ENCODE data around the gene MSLN. TPM values are rescaled to one million over a fixed set of nuclear protein-coding genes. Genes with fewer than 3 reads are reported as not detected.

Gene MSLN
- total RNA-seq, 1 donor: under 0.01 TPM

DNA sequence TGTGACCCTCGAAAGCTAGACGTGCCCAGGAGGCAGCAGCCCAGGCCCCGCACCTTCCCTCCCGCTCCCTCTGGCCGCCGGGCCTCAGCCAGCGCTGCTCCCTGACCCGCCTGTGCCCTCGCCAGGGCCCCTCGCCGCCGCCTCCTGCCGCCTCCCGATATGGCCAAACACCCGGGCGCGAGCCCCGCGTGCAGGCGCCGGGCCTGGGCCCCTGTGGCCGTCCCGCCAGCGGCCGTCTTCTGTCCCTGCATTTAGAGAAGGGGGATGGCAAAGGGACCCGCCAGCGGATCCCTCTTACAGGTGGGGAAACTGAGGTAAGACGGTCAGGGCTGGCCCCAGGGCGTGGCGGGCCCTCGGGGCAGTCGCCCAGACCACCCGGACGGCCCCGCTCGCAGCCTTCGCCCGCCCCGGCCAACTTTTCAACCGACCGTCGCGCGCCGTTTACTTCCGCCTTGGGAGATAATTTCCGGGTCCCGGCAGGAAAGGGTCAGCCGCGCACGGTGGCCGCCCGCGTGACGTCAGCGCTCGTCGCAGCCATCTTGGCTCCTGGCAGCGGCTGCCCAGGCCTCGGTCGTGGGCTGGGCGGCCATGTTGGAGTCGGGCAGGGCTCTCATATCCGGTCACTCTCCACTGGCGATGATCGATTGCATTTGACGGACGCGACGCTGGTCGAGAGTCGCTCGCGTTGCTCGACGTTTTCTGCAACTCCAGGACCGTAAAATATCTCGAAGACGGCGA lies 47.0 kb downstream of the MSLN start:
- TF ChIP-seq, protein P1, sequence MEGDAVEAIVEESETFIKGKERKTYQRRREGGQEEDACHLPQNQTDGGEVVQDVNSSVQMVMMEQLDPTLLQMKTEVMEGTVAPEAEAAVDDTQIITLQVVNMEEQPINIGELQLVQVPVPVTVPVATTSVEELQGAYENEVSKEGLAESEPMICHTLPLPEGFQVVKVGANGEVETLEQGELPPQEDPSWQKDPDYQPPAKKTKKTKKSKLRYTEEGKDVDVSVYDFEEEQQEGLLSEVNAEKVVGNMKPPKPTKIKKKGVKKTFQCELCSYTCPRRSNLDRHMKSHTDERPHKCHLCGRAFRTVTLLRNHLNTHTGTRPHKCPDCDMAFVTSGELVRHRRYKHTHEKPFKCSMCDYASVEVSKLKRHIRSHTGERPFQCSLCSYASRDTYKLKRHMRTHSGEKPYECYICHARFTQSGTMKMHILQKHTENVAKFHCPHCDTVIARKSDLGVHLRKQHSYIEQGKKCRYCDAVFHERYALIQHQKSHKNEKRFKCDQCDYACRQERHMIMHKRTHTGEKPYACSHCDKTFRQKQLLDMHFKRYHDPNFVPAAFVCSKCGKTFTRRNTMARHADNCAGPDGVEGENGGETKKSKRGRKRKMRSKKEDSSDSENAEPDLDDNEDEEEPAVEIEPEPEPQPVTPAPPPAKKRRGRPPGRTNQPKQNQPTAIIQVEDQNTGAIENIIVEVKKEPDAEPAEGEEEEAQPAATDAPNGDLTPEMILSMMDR (IDR thresholded peaks at IDR 0.05; ENCODE audit: extremely low read depth, low read depth, low read length): no peak

DNA sequence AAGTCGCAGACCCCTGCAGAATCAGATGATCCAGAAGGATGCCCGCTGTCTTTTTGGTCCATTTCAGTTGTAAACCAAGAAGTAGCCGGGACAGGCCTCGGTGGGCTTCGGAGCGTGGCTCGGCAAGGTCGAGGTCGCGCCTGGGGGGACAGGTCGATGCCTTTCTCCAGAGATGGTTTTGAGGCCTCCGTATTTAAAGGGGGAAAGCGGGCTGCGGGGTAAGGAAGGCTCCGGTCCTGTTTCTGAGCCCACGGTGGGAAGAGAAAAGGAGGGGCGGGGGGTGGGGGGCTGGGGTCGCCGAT lies 47.5 kb downstream of the MSLN start:
- H3K4me3 ChIP-seq (ENCODE audit: insufficient read depth, low read length): peak overlapping the region; percentile 89
- peaks cover 4% of the 10 kb centered on the region for H3K79me2 ChIP-seq (ENCODE audit: insufficient read depth, low read length)
- peaks cover 8% of the 10 kb centered on the region for H3K27me3 ChIP-seq (ENCODE audit: insufficient read depth, low read length)
- H3K4me2 ChIP-seq (ENCODE audit: insufficient read depth, low read length): peak overlapping the region; percentile 89
- H3K27ac ChIP-seq (ENCODE audit: low read depth, low read length): no peak overlapping the region
- TF ChIP-seq, protein P1 (IDR thresholded peaks at IDR 0.05; ENCODE audit: extremely low read depth, low read depth, low read length): no peak
- H2AFZ ChIP-seq (ENCODE audit: low read length): peak overlapping the region; percentile 98
- H3K4me1 ChIP-seq (ENCODE audit: insufficient read depth, low read length): peaks cover 6% of the 10 kb centered on the region
- DNase-seq (ENCODE audit: insufficient read length, low spot score, missing footprints): no peak
- no peaks in the 10 kb centered on the region for H4K20me1 ChIP-seq (ENCODE audit: insufficient read depth, low read length)
- no peaks in the 10 kb centered on the region for H3K9me3 ChIP-seq (ENCODE audit: low read depth, low read length)
- no peaks in the 10 kb centered on the region for H3K36me3 ChIP-seq (ENCODE audit: insufficient read depth, low read length)

More for the DNA sequence above, 47.0 kb downstream of the MSLN start:
- peak; percentile 100 for DNase-seq (ENCODE audit: insufficient read length, low spot score, missing footprints)
- no peaks in the 10 kb centered on the region for H4K20me1 ChIP-seq (ENCODE audit: insufficient read depth, low read length)
- peak overlapping the region; percentile 98 for H2AFZ ChIP-seq (ENCODE audit: low read length)
- H3K9me3 ChIP-seq (ENCODE audit: low read depth, low read length): no peaks in the 10 kb centered on the region
- peaks cover 8% of the 10 kb centered on the region for H3K27me3 ChIP-seq (ENCODE audit: insufficient read depth, low read length)
- H3K4me1 ChIP-seq (ENCODE audit: insufficient read depth, low read length): peaks cover 6% of the 10 kb centered on the region
- peak overlapping the region; percentile 89 for H3K4me2 ChIP-seq (ENCODE audit: insufficient read depth, low read length)
- peaks cover 4% of the 10 kb centered on the region for H3K79me2 ChIP-seq (ENCODE audit: insufficient read depth, low read length)
- H3K4me3 ChIP-seq (ENCODE audit: insufficient read depth, low read length): peak overlapping the region; percentile 89
- H3K27ac ChIP-seq (ENCODE audit: low read depth, low read length): peak overlapping the region; percentile 82
- no peaks in the 10 kb centered on the region for H3K36me3 ChIP-seq (ENCODE audit: insufficient read depth, low read length)

DNA sequence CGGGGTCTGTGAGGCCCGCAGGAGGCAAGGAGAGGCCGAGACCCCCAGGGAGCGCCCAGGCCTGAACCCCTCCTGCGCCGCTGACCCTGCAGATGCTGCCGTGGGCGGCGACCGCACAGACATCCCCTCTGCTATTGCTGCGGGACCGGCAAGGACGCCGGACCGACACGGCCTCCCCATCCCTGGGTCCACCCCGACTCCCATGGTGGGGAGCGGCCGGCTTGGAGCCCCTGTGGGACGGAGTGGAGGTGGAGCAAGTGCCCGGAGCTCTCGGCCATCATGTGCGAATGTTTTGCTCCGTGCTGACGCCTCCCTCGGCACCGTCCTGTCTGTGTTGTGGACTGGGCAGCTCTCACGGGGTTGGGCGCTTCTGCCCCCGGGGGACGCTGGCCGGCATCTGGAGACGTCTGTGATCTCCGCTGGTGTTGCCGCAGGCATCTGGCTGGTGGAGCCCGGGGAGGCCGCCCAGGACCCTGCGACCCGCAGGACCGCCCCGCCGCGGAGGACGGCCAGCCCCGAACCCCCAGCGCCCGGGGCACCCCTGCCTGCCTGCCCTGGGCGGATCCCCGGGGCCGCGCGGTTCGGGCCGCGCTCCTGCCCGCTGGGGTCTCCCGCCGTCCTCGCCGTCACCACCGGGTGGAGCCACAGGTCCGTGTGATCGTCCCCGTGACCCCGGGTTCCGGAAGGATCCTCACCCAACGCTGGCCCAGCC lies 52.8 kb downstream of the MSLN start:
- peak; percentile 94 for DNase-seq (ENCODE audit: insufficient read length, low spot score, missing footprints)
- no peak overlapping the region for H2AFZ ChIP-seq (ENCODE audit: low read length)
- H3K27me3 ChIP-seq (ENCODE audit: insufficient read depth, low read length): peaks cover 38% of the 10 kb centered on the region
- H3K79me2 ChIP-seq (ENCODE audit: insufficient read depth, low read length): no peaks in the 10 kb centered on the region
- TF ChIP-seq, protein P1 (IDR thresholded peaks at IDR 0.05; ENCODE audit: extremely low read depth, low read depth, low read length): peak; percentile 37
- no peaks in the 10 kb centered on the region for H3K9me3 ChIP-seq (ENCODE audit: low read depth, low read length)
- no peak overlapping the region for H3K27ac ChIP-seq (ENCODE audit: low read depth, low read length)
- H3K4me3 ChIP-seq (ENCODE audit: insufficient read depth, low read length): peak overlapping the region; percentile 30
- H3K4me2 ChIP-seq (ENCODE audit: insufficient read depth, low read length): peak overlapping the region; percentile 43
- no peaks in the 10 kb centered on the region for H3K36me3 ChIP-seq (ENCODE audit: insufficient read depth, low read length)
- H4K20me1 ChIP-seq (ENCODE audit: insufficient read depth, low read length): no peaks in the 10 kb centered on the region
- peaks cover 2% of the 10 kb centered on the region for H3K4me1 ChIP-seq (ENCODE audit: insufficient read depth, low read length)

DNA sequence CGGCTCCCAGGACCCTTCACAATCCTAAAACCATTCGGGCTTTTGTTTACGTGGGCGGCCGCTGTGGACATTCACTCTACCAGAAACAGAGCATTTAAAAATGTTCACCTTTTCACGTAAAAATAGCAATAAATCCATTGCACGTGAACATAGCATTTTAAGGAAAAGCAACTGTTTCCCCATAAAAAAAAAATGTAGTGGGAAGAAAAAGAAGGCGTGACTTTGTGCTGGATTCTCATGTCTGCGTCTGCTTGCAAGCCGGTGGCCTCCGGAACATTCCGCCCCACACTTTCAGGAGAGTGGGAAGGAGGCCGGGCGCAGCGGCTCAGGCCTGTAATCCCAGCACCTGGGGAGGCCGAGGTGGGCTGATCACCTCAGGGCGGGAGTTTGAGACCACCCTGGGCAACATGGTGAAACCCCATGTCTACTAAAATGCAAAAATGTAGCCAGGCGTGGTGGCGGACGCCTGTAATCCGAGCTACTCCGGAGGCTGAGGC lies 53.4 kb downstream of the MSLN start:
- Histone ChIP-seq H3K36me3 (ENCODE audit: insufficient read depth, low read length) (no peaks in the 10 kb centered on the region), H4K20me1 (ENCODE audit: insufficient read depth, low read length) (no peaks in the 10 kb centered on the region), H3K79me2 (ENCODE audit: insufficient read depth, low read length) (no peaks in the 10 kb centered on the region), H3K27ac (ENCODE audit: low read depth, low read length) (no peak overlapping the region), H3K4me3 (ENCODE audit: insufficient read depth, low read length) (peak overlapping the region; percentile 30), H3K9me3 (ENCODE audit: low read depth, low read length) (no peaks in the 10 kb centered on the region), H2AFZ (ENCODE audit: low read length) (no peak overlapping the region), H3K27me3 (ENCODE audit: insufficient read depth, low read length) (peaks cover 42% of the 10 kb centered on the region), H3K4me2 (ENCODE audit: insufficient read depth, low read length) (peak overlapping the region; percentile 43), H3K4me1 (ENCODE audit: insufficient read depth, low read length) (no peaks in the 10 kb centered on the region)
- TF ChIP-seq, protein P1 (IDR thresholded peaks at IDR 0.05; ENCODE audit: extremely low read depth, low read depth, low read length): no peak
- DNase-seq (ENCODE audit: insufficient read length, low spot score, missing footprints): no peak

Data from osteoblast (primary cell).